AG04450 (cell line): Measurements from ENCODE around the gene APP. TPM values are rescaled to one million over a fixed set of nuclear protein-coding genes. Genes with fewer than 3 reads are reported as not detected.

Source experiments
- CTCF ChIA-PET: fragments of 300-600, 350-600 bp; formaldehyde crosslinking; extraction: SDS; loops from one replicate; lab custom pipeline; 2022; ENCODE audit warnings: antibody characterized with exemption, inconsistent platforms; lab: Charles Lee
- POLR2A ChIA-PET: fragments of 350-600 bp; formaldehyde crosslinking; extraction: SDS; loops from one replicate; lab custom pipeline; 2021; ENCODE audit warnings: antibody characterized with exemption, inconsistent platforms; lab: Yijun Ruan, JAX
- DNase-seq: peaks from one replicate; pipeline ENCODE4 v3.0.0-alpha.2; 2011; ENCODE audit warnings: low read depth, low spot score
- H3K27ac ChIP-seq: one replicate; pipeline ENCODE4 v1.5.1; 2012; ENCODE audit warnings: low read depth, low read length, control low read depth
- H3K27me3 ChIP-seq: one replicate; pipeline ENCODE4 v1.6.0; 2012; ENCODE audit warnings: low read length; ENCODE audit not compliant: control insufficient read depth, insufficient read depth
- H3K4me3 ChIP-seq: 2 replicates; pipeline ENCODE4 v1.5.1; 2011; ENCODE audit warnings: mild to moderate bottlenecking, low read depth, low read length, control low read depth
- H3K9me3 ChIP-seq: 2 replicates; pipeline ENCODE4 v1.5.1; 2012; ENCODE audit warnings: low read length; ENCODE audit not compliant: control insufficient read depth, insufficient read depth
- polyA plus RNA-seq: library from polyadenylated mRNA; depleted of rRNA; stranded (reverse); fragments of >200 nt; gene quantifications from 2 replicates; pipeline ENCODE4 v1.2.3, GENCODE V29; 2011
- TF ChIP-seq, protein P1 (sequence below): IDR thresholded peaks from 2 replicates; pipeline ENCODE4 v1.5.1; 2011; ENCODE audit warnings: low read depth, low read length, control low read depth, inconsistent platforms

APP gene
- polyA plus RNA-seq, 1 experiment = 870 TPM

DNA sequence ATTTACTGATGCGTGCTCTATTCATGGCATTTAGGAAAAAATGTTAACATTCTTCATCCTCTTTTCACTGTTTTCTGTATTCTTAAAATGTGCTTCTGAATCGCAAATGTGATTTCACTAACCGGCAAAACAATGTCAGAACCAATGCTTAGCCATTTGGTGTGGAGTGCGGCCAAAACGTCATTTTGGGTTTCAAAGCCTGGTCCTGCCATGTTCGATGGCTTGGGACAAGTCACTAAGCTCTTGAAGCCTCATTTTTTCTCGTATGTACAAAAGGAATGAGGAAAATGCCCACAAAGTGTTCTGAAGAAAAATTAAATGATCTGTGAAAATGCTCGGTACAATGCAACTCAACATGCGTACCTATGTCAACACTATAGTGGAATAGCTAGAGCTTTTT lies 175.3 kb downstream of the APP start:
- ChIA-PET POLR2A (no interaction called here), CTCF (no interaction called here)
- H3K27ac ChIP-seq = no peak overlapping the region
- no peak for DNase-seq
- H3K4me3 ChIP-seq = no peak overlapping the region
- TF ChIP-seq, protein P1, sequence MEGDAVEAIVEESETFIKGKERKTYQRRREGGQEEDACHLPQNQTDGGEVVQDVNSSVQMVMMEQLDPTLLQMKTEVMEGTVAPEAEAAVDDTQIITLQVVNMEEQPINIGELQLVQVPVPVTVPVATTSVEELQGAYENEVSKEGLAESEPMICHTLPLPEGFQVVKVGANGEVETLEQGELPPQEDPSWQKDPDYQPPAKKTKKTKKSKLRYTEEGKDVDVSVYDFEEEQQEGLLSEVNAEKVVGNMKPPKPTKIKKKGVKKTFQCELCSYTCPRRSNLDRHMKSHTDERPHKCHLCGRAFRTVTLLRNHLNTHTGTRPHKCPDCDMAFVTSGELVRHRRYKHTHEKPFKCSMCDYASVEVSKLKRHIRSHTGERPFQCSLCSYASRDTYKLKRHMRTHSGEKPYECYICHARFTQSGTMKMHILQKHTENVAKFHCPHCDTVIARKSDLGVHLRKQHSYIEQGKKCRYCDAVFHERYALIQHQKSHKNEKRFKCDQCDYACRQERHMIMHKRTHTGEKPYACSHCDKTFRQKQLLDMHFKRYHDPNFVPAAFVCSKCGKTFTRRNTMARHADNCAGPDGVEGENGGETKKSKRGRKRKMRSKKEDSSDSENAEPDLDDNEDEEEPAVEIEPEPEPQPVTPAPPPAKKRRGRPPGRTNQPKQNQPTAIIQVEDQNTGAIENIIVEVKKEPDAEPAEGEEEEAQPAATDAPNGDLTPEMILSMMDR = no peak
- no peaks in the 10 kb centered on the region for H3K9me3 ChIP-seq
- H3K27me3 ChIP-seq = no peaks in the 10 kb centered on the region

DNA sequence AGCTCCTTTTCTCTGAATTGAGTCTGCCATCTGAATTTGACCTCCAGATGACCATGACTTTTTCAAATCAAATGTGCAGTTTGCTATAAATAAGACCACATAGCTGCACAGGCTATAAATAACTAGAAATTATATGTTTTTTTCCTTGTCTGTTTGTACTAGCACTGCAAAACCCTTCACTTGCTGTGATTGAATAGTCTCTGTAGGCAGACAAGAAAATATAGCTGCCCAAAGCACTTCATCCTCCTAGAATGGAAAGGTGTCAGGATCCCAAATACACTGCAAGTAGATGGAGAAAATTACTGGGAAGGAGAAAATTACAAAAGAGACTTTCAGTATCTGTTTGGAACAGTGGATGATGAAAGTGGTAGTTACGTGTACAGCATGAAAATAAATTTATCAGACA lies 175.8 kb downstream of the APP start:
- TF ChIP-seq, protein P1 = no peak
- H3K9me3 ChIP-seq = no peaks in the 10 kb centered on the region
- H3K4me3 ChIP-seq = no peak overlapping the region
- CTCF ChIA-PET = no interaction called here
- no peak overlapping the region for H3K27ac ChIP-seq
- no peaks in the 10 kb centered on the region for H3K27me3 ChIP-seq
- DNase-seq = no peak
- POLR2A ChIA-PET = interaction anchor here (0.7 kb wide), 1 partner anchor 176 kb away, joined by 3 read pairs; the partner anchor contains the start of gene APP

DNA sequence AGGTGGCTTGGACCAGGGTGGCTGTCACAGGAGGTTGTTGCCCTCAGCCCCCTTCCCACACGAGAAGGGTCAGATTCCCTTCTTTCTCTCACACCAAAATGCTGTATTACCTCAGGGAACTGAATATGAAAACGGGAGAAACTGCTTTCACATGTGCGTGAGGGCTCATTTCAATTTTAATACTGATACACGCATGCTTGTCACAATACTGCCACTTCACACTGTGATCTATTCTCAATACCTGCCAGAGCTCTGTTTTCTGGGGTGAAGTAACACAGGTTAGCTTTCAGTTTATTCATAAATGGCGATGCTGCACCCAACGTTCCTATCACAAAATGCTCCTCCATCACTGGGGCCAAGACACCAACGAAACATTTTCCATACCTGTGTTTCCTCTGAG lies 181.8 kb downstream of the APP start:
- Histone ChIP-seq H3K4me3 (no peak overlapping the region), H3K9me3 (no peaks in the 10 kb centered on the region), H3K27ac (no peak overlapping the region), H3K27me3 (no peaks in the 10 kb centered on the region)
- DNase-seq = no peak
- TF ChIP-seq, protein P1 = no peak
- ChIA-PET CTCF (no interaction called here), POLR2A (no interaction called here)

DNA sequence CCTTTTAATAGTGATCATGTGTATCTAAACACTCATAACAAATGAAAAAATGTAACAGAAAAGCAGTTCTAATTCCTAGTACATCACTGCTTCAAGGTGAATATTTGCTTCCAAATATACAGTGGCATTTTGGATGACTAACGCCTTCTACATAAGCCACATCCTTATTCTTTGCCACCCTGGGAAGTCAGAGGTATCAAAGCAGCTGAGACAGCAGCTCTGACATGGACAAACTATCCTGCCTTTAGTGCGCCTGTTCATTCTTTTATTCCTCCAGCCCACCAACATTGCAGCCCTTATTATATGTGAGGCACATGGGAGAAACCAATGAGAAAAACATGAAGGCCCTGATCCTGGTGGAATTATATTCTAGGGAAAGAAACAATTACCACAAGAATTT lies 183.0 kb downstream of the APP start:
- ChIA-PET POLR2A (no interaction called here), CTCF (no interaction called here)
- no peak for DNase-seq
- H3K9me3 ChIP-seq = no peaks in the 10 kb centered on the region
- H3K4me3 ChIP-seq = no peak overlapping the region
- H3K27me3 ChIP-seq = no peaks in the 10 kb centered on the region
- no peak overlapping the region for H3K27ac ChIP-seq
- TF ChIP-seq, protein P1 = no peak

DNA sequence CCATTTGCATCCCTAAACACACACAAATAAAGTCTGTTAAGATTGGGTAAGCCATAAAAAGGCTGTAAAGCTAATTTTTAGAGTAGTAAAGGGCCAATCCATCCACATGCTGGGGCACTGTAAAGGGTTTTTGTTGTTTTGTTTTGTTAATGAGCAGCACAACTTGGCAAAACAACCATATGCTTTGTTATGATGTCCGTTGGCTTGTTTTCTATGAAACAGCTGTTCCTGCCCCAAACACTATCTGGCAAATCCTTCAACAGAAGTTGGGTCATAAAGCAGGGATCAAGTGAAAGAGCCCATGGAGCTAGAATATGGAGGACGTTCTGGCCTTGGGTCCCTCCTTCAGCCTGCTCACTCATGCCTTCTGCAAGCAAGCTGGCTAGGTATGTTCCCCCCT lies 183.6 kb downstream of the APP start:
- DNase-seq = no peak
- ChIA-PET POLR2A (no interaction called here), CTCF (no interaction called here)
- Histone ChIP-seq H3K27ac (no peak overlapping the region), H3K4me3 (no peak overlapping the region), H3K9me3 (no peaks in the 10 kb centered on the region), H3K27me3 (no peaks in the 10 kb centered on the region)
- TF ChIP-seq, protein P1 = no peak
